Heart left ventricle (tissue), 16 donors: ENCODE measurements around the gene CCDC88A. TPM values are rescaled to one million over a fixed set of nuclear protein-coding genes. Genes with fewer than 3 reads are reported as not detected.

Experiments
- ATAC-seq, 4 donors: fragments of 200-7000 bp; cut with Tn5 transposase; one replicate each; pipeline ENCODE4 v1.9.1; 2020 to 2022; ENCODE audit warnings: moderate library complexity in 4 of 4, mild to moderate bottlenecking in 3 of 4, moderate number of reproducible peaks in 1 of 4
- DNase-seq, 5 donors: peaks; one replicate each; pipeline ENCODE4 v3.0.0-alpha.2; 2020
- H3K27ac ChIP-seq, 12 donors: fragments of 200-600 bp; sonication (generic) in 4 of 12; one replicate each; pipeline versions ENCODE4 v1.5.0 to v1.8.0; 2016 to 2022; ENCODE audit warnings: mild to moderate bottlenecking in 2 of 12
- H3K27me3 ChIP-seq, 9 donors: fragments of 200-600 bp; sonication (generic) in 2 of 9; one replicate each; pipeline versions ENCODE4 v1.5.1 to v1.8.0; 2016 to 2022; ENCODE audit warnings: mild to moderate bottlenecking in 3 of 9
- H3K36me3 ChIP-seq, 9 donors: fragments of 200-600 bp; sonication (generic) in 2 of 9; one replicate each; pipeline versions ENCODE4 v1.5.0 to v1.8.0; 2018 to 2022; ENCODE audit warnings: mild to moderate bottlenecking in 2 of 9
- H3K4me1 ChIP-seq, 12 donors: fragments of 200-600 bp; sonication (generic) in 4 of 12; one replicate each; pipeline versions ENCODE4 v1.5.0 to v1.8.0; 2016 to 2022; ENCODE audit warnings: mild to moderate bottlenecking in 3 of 12
- H3K4me3 ChIP-seq, 12 donors: fragments of 200-600 bp; sonication (generic) in 4 of 12; one replicate each; pipeline versions ENCODE4 v1.5.0 to v1.8.0; 2017 to 2022; ENCODE audit warnings: mild to moderate bottlenecking in 9 of 12, moderate library complexity in 4 of 12
- H3K9me3 ChIP-seq, 12 donors: fragments of 200-600 bp; sonication (generic) in 4 of 12; one replicate each; pipeline versions ENCODE4 v1.5.0 to v1.8.0; 2016 to 2022; ENCODE audit warnings: mild to moderate bottlenecking in 1 of 12
- POLR2A ChIP-seq, 2 donors: fragments of 450-650 bp; IDR thresholded peaks; one replicate each; pipeline ENCODE4 v1.6.1; 2017; ENCODE audit warnings: antibody characterized with exemption in 2 of 2, mild to moderate bottlenecking in 2 of 2, moderate library complexity in 2 of 2
- WGBS, 4 donors: extraction: QIAGEN DNeasy Blood & Tissue Kit in 2 of 4; methylation state at CpG; one replicate each; pipeline versions ENCODE4 v1.1.5 to v1.1.7; 2013 to 2018; 5-methylcytosine and 5-hydroxymethylcytosine counted together
- intact Hi-C, 10 donors: fragments of 100-400 bp; cut with DNase I; formaldehyde crosslinking; loops; one replicate each; pipeline versions ENCODE4 v1.11.1 to v1.14.2; 2022
- polyA plus RNA-seq, 2 donors: library from polyadenylated mRNA; stranded (reverse); fragments of 200-250 nt; gene quantifications; one replicate each; pipeline ENCODE4 v1.2.3, GENCODE V29; 2013
- total RNA-seq, 9 donors: library from RNA; depleted of rRNA in 2 of 9; stranded (reverse); fragments of >200 nt in 2 of 9; fragmentation: NEBNext Ultra II Directional in 3 of 9; extraction: Animal tissue kit (Norgen Biotek cat#: 25700) in 3 of 9; gene quantifications; one replicate each; pipeline versions ENCODE4 v1.1.0 to v1.2.4, GENCODE V29; 2016 to 2023
- TF ChIP-seq, protein P1 (sequence below), 12 donors: fragments of 200-600 bp; sonication (generic) in 4 of 12; IDR thresholded peaks; one replicate each; pipeline versions ENCODE4 v1.5.0 to v1.8.0; 2018 to 2022; ENCODE audit warnings: antibody characterized with exemption in 12 of 12, mild to moderate bottlenecking in 5 of 12
- donor health status: ischemic (EF 13 %, LVEDD 7.1; RV severe dilation, severe dysfunction).
- donor health status: healthy with polysubstance abuse.
- donor health status: DM: no; HTN: yes; CAD: no.
- donor health status: DM: no; HTN: no; CAD: no.
- donor health status: ischemic (EF 25% LVEDD 6.9; RV normal size, moderate dysfunction).
- donor health status: ischemic (EF 25% LVEDD 5.7; RV mildly dilated, moderate dysfunction).
- donor health status: healthy.
- donor health status: DM: yes; HTN: yes; CAD: no.
- donor health status: ischemic (EF 35%, LVEDD 5.7; RV mildly dilated, moderate dysfunction).
- donor health status: nonischemic (EF 11% LVEDD 7.7; RV severe dilation, severe dysfunction).
- donor health status: DM: yes; HTN: yes; CAD: no.
- donor health status: PGD.
- donor health status: ischemic (EF 29% LVEDD 5.4; RV normal size, mild dysfunction).
- donor health status: nonischemic (EF 23%, LVEDD 6.1; RV moderate dilation, normal function).

CCDC88A gene
- total and polyA plus RNA-seq, 11 donors: 10.4 to 53.6 (median 24.4) TPM

DNA sequence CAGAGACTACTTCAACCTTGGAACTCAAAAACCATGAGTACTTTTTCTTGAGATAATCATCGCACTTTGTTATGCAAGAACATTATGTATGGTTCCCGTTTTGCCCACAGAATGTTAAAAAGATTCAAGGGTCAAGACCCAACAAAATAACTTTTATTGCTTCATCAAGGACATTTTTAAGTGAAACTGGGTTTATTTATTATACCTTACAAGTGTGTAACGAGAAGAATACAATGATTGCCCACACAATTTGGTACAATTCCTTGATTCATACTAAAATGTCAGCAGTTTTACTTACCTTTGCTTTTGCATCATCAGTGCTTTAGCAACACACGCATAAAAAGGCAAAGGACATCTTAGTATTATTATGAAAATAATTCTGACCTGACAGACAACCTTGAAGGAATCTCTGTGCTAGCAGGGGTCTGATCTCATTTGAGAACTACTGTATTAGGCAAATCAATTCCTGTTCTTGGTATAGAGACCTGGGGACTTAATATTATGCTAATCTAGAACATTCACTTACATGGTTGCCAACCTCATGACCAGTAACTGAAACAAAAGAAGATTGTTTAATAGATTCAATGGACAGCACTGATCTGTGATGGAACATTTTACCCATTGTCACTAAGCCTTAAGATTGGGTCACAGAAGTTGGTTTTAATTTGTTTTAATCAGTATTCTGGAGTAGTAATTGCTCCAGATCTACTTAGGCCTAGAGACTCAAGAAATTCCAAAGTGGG, 16.2 kb downstream of the CCDC88A start:
- no peak for ATAC-seq
- H3K27me3 ChIP-seq: no peaks in the 10 kb centered on the region
- no peak for TF ChIP-seq POLR2A (IDR thresholded peaks at IDR 0.05)
- TF ChIP-seq, protein P1, sequence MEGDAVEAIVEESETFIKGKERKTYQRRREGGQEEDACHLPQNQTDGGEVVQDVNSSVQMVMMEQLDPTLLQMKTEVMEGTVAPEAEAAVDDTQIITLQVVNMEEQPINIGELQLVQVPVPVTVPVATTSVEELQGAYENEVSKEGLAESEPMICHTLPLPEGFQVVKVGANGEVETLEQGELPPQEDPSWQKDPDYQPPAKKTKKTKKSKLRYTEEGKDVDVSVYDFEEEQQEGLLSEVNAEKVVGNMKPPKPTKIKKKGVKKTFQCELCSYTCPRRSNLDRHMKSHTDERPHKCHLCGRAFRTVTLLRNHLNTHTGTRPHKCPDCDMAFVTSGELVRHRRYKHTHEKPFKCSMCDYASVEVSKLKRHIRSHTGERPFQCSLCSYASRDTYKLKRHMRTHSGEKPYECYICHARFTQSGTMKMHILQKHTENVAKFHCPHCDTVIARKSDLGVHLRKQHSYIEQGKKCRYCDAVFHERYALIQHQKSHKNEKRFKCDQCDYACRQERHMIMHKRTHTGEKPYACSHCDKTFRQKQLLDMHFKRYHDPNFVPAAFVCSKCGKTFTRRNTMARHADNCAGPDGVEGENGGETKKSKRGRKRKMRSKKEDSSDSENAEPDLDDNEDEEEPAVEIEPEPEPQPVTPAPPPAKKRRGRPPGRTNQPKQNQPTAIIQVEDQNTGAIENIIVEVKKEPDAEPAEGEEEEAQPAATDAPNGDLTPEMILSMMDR (IDR thresholded peaks at IDR 0.05): no peak
- no peak overlapping the region for H3K27ac ChIP-seq
- no peaks in the 10 kb centered on the region for H3K4me1 ChIP-seq
- WGBS, 4 donors: 90 to 96% (median 94%) methylated on average over 4 of the region's 4 CpGs
- H3K9me3 ChIP-seq: no peaks in the 10 kb centered on the region
- DNase-seq: no peak
- intact Hi-C loops: no loop called here
- peaks cover 0 to 36% (median 10%) of the 10 kb centered on the region in 9 donors for H3K36me3 ChIP-seq
- H3K4me3 ChIP-seq: no peak overlapping the region

- no peak for ATAC-seq
- DNase-seq: no peak
- Histone ChIP-seq H3K4me3 (no peak overlapping the region), H3K27ac (no peak overlapping the region), H3K36me3 (peaks cover 0 to 36% (median 10%) of the 10 kb centered on the region in 9 donors), H3K27me3 (no peaks in the 10 kb centered on the region), H3K9me3 (no peaks in the 10 kb centered on the region), H3K4me1 (no peaks in the 10 kb centered on the region)
- no peak for TF ChIP-seq POLR2A (IDR thresholded peaks at IDR 0.05)
- TF ChIP-seq, protein P1 (IDR thresholded peaks at IDR 0.05): no peak
- intact Hi-C loops: no loop called here
- 98 to 100% (median 100%) methylated on average over 1 of the region's 1 CpG for WGBS, 4 donors
These were observed 18.5 kb downstream of the CCDC88A start for GRCh38 chr2:55401124-55401523.

- intact Hi-C loops: no loop called here
- Histone ChIP-seq H3K4me1 (no peaks in the 10 kb centered on the region), H3K9me3 (no peaks in the 10 kb centered on the region), H3K36me3 (peaks cover 0 to 28% (median 4%) of the 10 kb centered on the region in 9 donors), H3K4me3 (no peak overlapping the region), H3K27me3 (no peaks in the 10 kb centered on the region), H3K27ac (no peak overlapping the region)
- ATAC-seq (no peak), DNase-seq (no peak)
- WGBS, 4 donors: 96 to 99% (median 98%) methylated on average over 2 of the region's 2 CpGs
- TF ChIP-seq, protein P1 (IDR thresholded peaks at IDR 0.05): no peak
- TF ChIP-seq POLR2A (IDR thresholded peaks at IDR 0.05): no peak
These were observed 19.3 kb downstream of the CCDC88A start for GRCh38 chr2:55400332-55400731.

DNA sequence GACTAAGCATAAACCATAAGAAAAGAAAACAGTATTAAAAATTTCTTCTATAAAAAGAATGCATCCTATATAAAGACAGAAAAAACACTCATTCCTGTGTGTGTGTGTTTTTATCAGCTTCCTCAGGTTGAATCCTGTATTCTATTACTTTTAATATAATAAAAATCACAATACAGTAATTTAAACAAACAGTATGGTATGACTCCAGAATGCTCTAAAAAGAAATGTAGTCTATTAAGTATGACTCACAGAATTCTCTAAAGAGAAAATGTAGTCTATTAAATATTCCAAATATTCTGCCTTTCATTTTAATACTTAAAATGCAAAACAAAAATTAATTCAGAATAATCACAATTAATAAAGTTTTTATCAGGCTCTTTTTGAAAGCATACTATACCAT, 19.8 kb downstream of the CCDC88A start:
- no peak overlapping the region for H3K4me3 ChIP-seq
- no peaks in the 10 kb centered on the region for H3K27me3 ChIP-seq
- H3K27ac ChIP-seq: no peak overlapping the region
- peaks cover 0 to 23% (median 0%) of the 10 kb centered on the region in 9 donors for H3K36me3 ChIP-seq
- DNase-seq (no peak), ATAC-seq (no peak)
- H3K4me1 ChIP-seq: no peaks in the 10 kb centered on the region
- intact Hi-C loops: no loop called here
- TF ChIP-seq, protein P1 (IDR thresholded peaks at IDR 0.05): no peak
- no peak for TF ChIP-seq POLR2A (IDR thresholded peaks at IDR 0.05)
- H3K9me3 ChIP-seq: no peaks in the 10 kb centered on the region
